Progenitor cell of endocrine pancreas (in vitro differentiated cells): ENCODE results near the gene PACSIN1. TPM values are rescaled to one million over a fixed set of nuclear protein-coding genes. Genes with fewer than 3 reads are reported as not detected.

Source experiments
- DNase-seq: peaks from one replicate; pipeline ENCODE4 v3.0.0; 2021; ENCODE audit warnings: low spot score; ENCODE audit not compliant: unreplicated experiment
- H3K27ac Mint-ChIP-seq: 2 replicates; pipeline ENCODE4 v1.8.0; 2021; ENCODE audit warnings: mild to moderate bottlenecking, moderate library complexity, mixed read lengths
- H3K27me3 Mint-ChIP-seq: 2 replicates; pipeline ENCODE4 v1.8.0; 2021; ENCODE audit warnings: mixed read lengths
- H3K36me3 Mint-ChIP-seq: 2 replicates; pipeline ENCODE4 v1.8.0; 2022; ENCODE audit warnings: mixed read lengths; ENCODE audit not compliant: insufficient read depth
- H3K4me1 Mint-ChIP-seq: 2 replicates; pipeline ENCODE4 v1.8.0; 2021; ENCODE audit warnings: low read depth, mixed read lengths
- H3K4me3 Mint-ChIP-seq: 2 replicates; pipeline ENCODE4 v1.8.0; 2021; ENCODE audit warnings: low read depth, mild to moderate bottlenecking, moderate library complexity, mixed read lengths
- H3K9me3 Mint-ChIP-seq: 2 replicates; pipeline ENCODE4 v1.8.0; 2021; ENCODE audit warnings: low read depth, mixed read lengths
- CTCF ChIP-seq: fragments of 200-600 bp; sonication (generic); IDR thresholded peaks from one replicate; pipeline ENCODE4 v1.5.0; 2021; ENCODE audit warnings: antibody characterized with exemption, mild to moderate bottlenecking; ENCODE audit not compliant: unreplicated experiment
- total RNA-seq: library from RNA; stranded (reverse); gene quantifications from 2 replicates; pipeline ENCODE4 v1.2.1, GENCODE V29; 2021

The PACSIN1 gene
- total RNA-seq, 1 donor from 2014 or later = 0.72 TPM

GRCh38 chr6:34425132-34425497, 40.8 kb upstream of the PACSIN1 start:
- H3K27me3 Mint-ChIP-seq = no peaks in the 10 kb centered on the region
- H3K27ac Mint-ChIP-seq = peak overlapping the region; percentile 100
- peaks cover 13% of the 10 kb centered on the region for H3K36me3 Mint-ChIP-seq
- no peak for DNase-seq
- peaks cover 9% of the 10 kb centered on the region for H3K4me1 Mint-ChIP-seq
- TF ChIP-seq CTCF = no peak
- H3K9me3 Mint-ChIP-seq = no peaks in the 10 kb centered on the region
- peak overlapping the region; percentile 98 for H3K4me3 Mint-ChIP-seq

GRCh38 chr6:34425498-34426410, 40.1 kb upstream of the PACSIN1 start, which contains the start of gene RPS10:
Gene RPS10, minus strand, starts transcription at chr6:34426069. Its CDS starts 848 bp downstream, at chr6:34425221.
- H3K4me3 Mint-ChIP-seq = peak within 1 kb of the TSS; percentile 98
- H3K27ac Mint-ChIP-seq = peak within 1 kb of the TSS; percentile 100
- peaks cover 9% of the 10 kb centered on the region for H3K4me1 Mint-ChIP-seq
- H3K36me3 Mint-ChIP-seq = peaks cover 11% of the 10 kb centered on the region
- H3K9me3 Mint-ChIP-seq = peaks cover 4% of the 10 kb centered on the region
- peak; percentile 91 for DNase-seq
- peak; percentile 9 for TF ChIP-seq CTCF
- no peaks in the 10 kb centered on the region for H3K27me3 Mint-ChIP-seq

GRCh38 chr6:34435916-34436315, 30.0 kb upstream of the PACSIN1 start:
- no peak for DNase-seq
- no peaks in the 10 kb centered on the region for H3K4me1 Mint-ChIP-seq
- H3K27ac Mint-ChIP-seq = no peak overlapping the region
- H3K9me3 Mint-ChIP-seq = peaks cover 16% of the 10 kb centered on the region
- H3K4me3 Mint-ChIP-seq = no peak overlapping the region
- no peak for TF ChIP-seq CTCF
- no peaks in the 10 kb centered on the region for H3K36me3 Mint-ChIP-seq
- no peaks in the 10 kb centered on the region for H3K27me3 Mint-ChIP-seq

GRCh38 chr6:34436803-34437643, 28.9 kb upstream of the PACSIN1 start:
- no peak for TF ChIP-seq CTCF
- peaks cover 9% of the 10 kb centered on the region for H3K9me3 Mint-ChIP-seq
- H3K27me3 Mint-ChIP-seq = no peaks in the 10 kb centered on the region
- no peak overlapping the region for H3K4me3 Mint-ChIP-seq
- H3K4me1 Mint-ChIP-seq = no peaks in the 10 kb centered on the region
- no peaks in the 10 kb centered on the region for H3K36me3 Mint-ChIP-seq
- DNase-seq = no peak
- no peak overlapping the region for H3K27ac Mint-ChIP-seq

GRCh38 chr6:34437644-34437970, 28.3 kb upstream of the PACSIN1 start:
- Mint-ChIP-seq H3K27ac (no peak overlapping the region), H3K36me3 (no peaks in the 10 kb centered on the region), H3K27me3 (no peaks in the 10 kb centered on the region), H3K9me3 (peaks cover 9% of the 10 kb centered on the region), H3K4me1 (no peaks in the 10 kb centered on the region), H3K4me3 (no peak overlapping the region)
- TF ChIP-seq CTCF = no peak
- DNase-seq = no peak
